Mammary epithelial cell (primary cell): ENCODE data around the gene STEAP3.

ENCODE experiments used
- EZH2 ChIP-seq: IDR thresholded peaks from 2 replicates; pipeline ENCODE4 v1.6.1; 2012; ENCODE audit warnings: low read length, inconsistent platforms, borderline replicate concordance
- TF ChIP-seq, protein P1 (sequence below), 2 donors: IDR thresholded peaks in 1 of 2; conservative IDR thresholded peaks in 1 of 2; 2 replicates each; pipeline ENCODE4 v1.5.1; 2011 to 2012; ENCODE audit warnings: inconsistent platforms in 2 of 2, low read length in 2 of 2, mild to moderate bottlenecking in 2 of 2, control low read depth in 1 of 2, low read depth in 1 of 2; ENCODE audit not compliant: insufficient read depth in 1 of 2; ENCODE audit errors: extremely low read depth in 1 of 2

- TF ChIP-seq, protein P1, sequence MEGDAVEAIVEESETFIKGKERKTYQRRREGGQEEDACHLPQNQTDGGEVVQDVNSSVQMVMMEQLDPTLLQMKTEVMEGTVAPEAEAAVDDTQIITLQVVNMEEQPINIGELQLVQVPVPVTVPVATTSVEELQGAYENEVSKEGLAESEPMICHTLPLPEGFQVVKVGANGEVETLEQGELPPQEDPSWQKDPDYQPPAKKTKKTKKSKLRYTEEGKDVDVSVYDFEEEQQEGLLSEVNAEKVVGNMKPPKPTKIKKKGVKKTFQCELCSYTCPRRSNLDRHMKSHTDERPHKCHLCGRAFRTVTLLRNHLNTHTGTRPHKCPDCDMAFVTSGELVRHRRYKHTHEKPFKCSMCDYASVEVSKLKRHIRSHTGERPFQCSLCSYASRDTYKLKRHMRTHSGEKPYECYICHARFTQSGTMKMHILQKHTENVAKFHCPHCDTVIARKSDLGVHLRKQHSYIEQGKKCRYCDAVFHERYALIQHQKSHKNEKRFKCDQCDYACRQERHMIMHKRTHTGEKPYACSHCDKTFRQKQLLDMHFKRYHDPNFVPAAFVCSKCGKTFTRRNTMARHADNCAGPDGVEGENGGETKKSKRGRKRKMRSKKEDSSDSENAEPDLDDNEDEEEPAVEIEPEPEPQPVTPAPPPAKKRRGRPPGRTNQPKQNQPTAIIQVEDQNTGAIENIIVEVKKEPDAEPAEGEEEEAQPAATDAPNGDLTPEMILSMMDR (conservative IDR thresholded peaks at IDR 0.05 in 1 of 2, IDR thresholded peaks at IDR 0.05 in 1 of 2; ENCODE audit: extremely low read depth in 1 of 2, insufficient read depth in 1 of 2, low read depth in 1 of 2, low read length in 2 of 2) = peak in 1 of 2 donors; percentile 12
- TF ChIP-seq EZH2 = no peak
Observed at GRCh38 chr2:119179991-119180390, 43.6 kb upstream of the STEAP3 start.
